Heart left ventricle (tissue), 13 donors: Measurements from ENCODE around the gene NRP1.

ENCODE experiments used
- CTCF ChIP-seq, 12 donors: fragments of 200-600 bp; sonication (generic) in 4 of 12; IDR thresholded peaks; one replicate each; pipeline versions ENCODE4 v1.5.0 to v1.8.0; 2018 to 2022; ENCODE audit warnings: antibody characterized with exemption in 12 of 12, mild to moderate bottlenecking in 5 of 12
- POLR2A ChIP-seq, 2 donors: fragments of 450-650 bp; IDR thresholded peaks; one replicate each; pipeline ENCODE4 v1.6.1; 2017; ENCODE audit warnings: antibody characterized with exemption in 2 of 2, mild to moderate bottlenecking in 2 of 2, moderate library complexity in 2 of 2
- donor health status: ischemic (EF 13 %, LVEDD 7.1; RV severe dilation, severe dysfunction).
- donor health status: DM: no; HTN: yes; CAD: no.
- donor health status: DM: no; HTN: no; CAD: no.
- donor health status: ischemic (EF 25% LVEDD 6.9; RV normal size, moderate dysfunction).
- donor health status: ischemic (EF 25% LVEDD 5.7; RV mildly dilated, moderate dysfunction).
- donor health status: ischemic (EF 35%, LVEDD 5.7; RV mildly dilated, moderate dysfunction).
- donor health status: nonischemic (EF 11% LVEDD 7.7; RV severe dilation, severe dysfunction).
- donor health status: DM: yes; HTN: yes; CAD: no.
- donor health status: PGD.
- donor health status: ischemic (EF 29% LVEDD 5.4; RV normal size, mild dysfunction).
- donor health status: nonischemic (EF 23%, LVEDD 6.1; RV moderate dilation, normal function).

GRCh38 chr10:33307835-33308234 is 26.6 kb downstream of the NRP1 start:
- TF ChIP-seq POLR2A (IDR thresholded peaks at IDR 0.05) (no peak), CTCF (IDR thresholded peaks at IDR 0.05) (no peak)
